SU-DHL-6 (cell line): ENCODE measurements around the gene ZMIZ1.

Source experiments
- H2AFZ ChIP-seq: fragments of 200-600 bp; sonication (generic); 2 replicates; pipeline ENCODE4 v1.6.1; 2014; ENCODE audit warnings: low read depth, mild to moderate bottlenecking, moderate library complexity, mixed read lengths, antibody characterized with exemption, low read length; ENCODE audit not compliant: severe bottlenecking
- H3F3A ChIP-seq: fragments of 200-600 bp; shearing (Covaris generic); 2 replicates; pipeline ENCODE4 v1.6.0; 2016; ENCODE audit warnings: antibody characterized with exemption, mild to moderate bottlenecking; ENCODE audit not compliant: insufficient read depth
- H3K27ac ChIP-seq: fragments of 200-600 bp; sonication (generic); 2 replicates; pipeline ENCODE4 v1.5.1; 2016; ENCODE audit warnings: low read depth, mild to moderate bottlenecking, low read length, moderate library complexity, mixed read lengths
- H3K27me3 ChIP-seq: fragments of 200-600 bp; sonication (generic), shearing (Covaris generic); 2 replicates; pipeline ENCODE4 v1.6.0; 2014; ENCODE audit warnings: mild to moderate bottlenecking, low read length
- H3K36me3 ChIP-seq: fragments of 200-600 bp; sonication (generic); 2 replicates; pipeline ENCODE4 v1.6.1; 2014; ENCODE audit warnings: mild to moderate bottlenecking, low read length, mixed read lengths
- H3K4me2 ChIP-seq: fragments of 300-600, 200-600 bp; shearing (Covaris generic), sonication (generic); 2 replicates; pipeline ENCODE4 v1.6.0; 2014; ENCODE audit warnings: low read length, low read depth, mild to moderate bottlenecking; ENCODE audit not compliant: poor library complexity, severe bottlenecking
- H3K4me3 ChIP-seq: fragments of 200-600 bp; sonication (generic); 2 replicates; pipeline ENCODE4 v1.5.1; 2014; ENCODE audit warnings: antibody characterized with exemption, low read length, mild to moderate bottlenecking, mixed read lengths; ENCODE audit not compliant: insufficient read depth, poor library complexity, severe bottlenecking
- H3K79me2 ChIP-seq: fragments of 200-600 bp; sonication (generic); 2 replicates; pipeline ENCODE4 v1.6.1; 2014; ENCODE audit warnings: mild to moderate bottlenecking, low read length, moderate library complexity; ENCODE audit not compliant: insufficient read depth
- H3K9ac ChIP-seq: fragments of 200-600 bp; sonication (generic); 2 replicates; pipeline ENCODE4 v1.7.0; 2014; ENCODE audit warnings: mild to moderate bottlenecking, low read length
- H3K9me2 ChIP-seq: fragments of 200-600 bp; sonication (generic); replicated peaks from 2 replicates; pipeline ENCODE4 v1.6.1; 2014; ENCODE audit warnings: low read length; ENCODE audit not compliant: insufficient read depth
- H3K9me3 ChIP-seq: fragments of 200-600 bp; sonication (generic); 2 replicates; pipeline ENCODE4 v1.6.1; 2014; ENCODE audit warnings: low read length, mixed read lengths; ENCODE audit not compliant: insufficient read depth
- H4K20me1 ChIP-seq: fragments of 200-600 bp; sonication (generic); 2 replicates; pipeline ENCODE4 v1.6.1; 2014; ENCODE audit warnings: low read depth, mild to moderate bottlenecking, antibody characterized with exemption, low read length, moderate library complexity, mixed read lengths
- EZH2phosphoT487 ChIP-seq: fragments of 200-600 bp; sonication (generic), shearing (Covaris generic); conservative IDR thresholded peaks from 2 replicates; pipeline ENCODE4 v1.6.1; 2018; ENCODE audit warnings: mild to moderate bottlenecking, antibody characterized with exemption, low read length, moderate library complexity, mixed read lengths
- TF ChIP-seq, protein P1 (sequence below): fragments of 200-600 bp; sonication (generic); IDR thresholded peaks from one replicate; pipeline ENCODE4 v1.5.1; 2017; ENCODE audit warnings: antibody characterized with exemption, mild to moderate bottlenecking, low read length, moderate library complexity; ENCODE audit not compliant: insufficient read depth, poor library complexity, severe bottlenecking

ZMIZ1 gene

DNA sequence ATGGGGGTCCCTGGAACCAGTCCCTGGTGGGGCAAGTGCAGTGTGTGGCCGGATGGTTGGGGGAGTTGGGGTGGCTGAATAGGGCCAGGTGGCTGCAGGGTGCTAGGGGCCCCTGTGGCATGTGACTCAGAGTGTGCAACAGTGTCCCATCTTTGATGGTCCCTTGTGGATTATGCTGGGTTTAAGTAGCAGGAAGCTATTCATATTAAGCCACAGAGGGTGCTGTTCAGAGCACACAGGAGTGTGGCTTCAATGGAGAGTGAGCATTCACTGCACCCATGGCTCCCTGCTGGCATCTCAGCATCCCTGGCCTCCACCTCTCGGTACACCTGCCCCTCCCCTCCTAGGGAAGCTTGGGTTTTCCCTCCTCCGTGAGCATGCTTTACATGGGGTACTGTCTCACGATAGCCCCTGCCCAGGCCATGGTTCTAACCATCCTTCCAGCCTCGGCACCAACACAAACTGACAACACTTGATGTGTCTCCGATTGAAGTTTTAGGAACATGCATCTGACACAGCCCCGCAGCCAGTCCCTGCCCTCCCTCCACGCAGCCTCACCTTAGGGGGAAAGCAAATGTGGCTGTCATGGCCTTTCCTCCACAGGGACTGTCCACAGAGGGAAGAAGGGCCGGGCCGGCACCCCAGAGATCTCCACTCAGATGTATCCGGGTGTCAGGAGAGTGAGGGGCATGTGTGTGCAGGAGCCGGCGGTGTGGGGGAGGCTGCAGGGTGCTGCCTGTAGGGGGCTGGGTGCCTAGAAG is 248.1 kb downstream of the ZMIZ1 start:
- H3F3A ChIP-seq, result no peaks in the 10 kb centered on the region
- no peak for TF ChIP-seq EZH2phosphoT487
- TF ChIP-seq, protein P1, sequence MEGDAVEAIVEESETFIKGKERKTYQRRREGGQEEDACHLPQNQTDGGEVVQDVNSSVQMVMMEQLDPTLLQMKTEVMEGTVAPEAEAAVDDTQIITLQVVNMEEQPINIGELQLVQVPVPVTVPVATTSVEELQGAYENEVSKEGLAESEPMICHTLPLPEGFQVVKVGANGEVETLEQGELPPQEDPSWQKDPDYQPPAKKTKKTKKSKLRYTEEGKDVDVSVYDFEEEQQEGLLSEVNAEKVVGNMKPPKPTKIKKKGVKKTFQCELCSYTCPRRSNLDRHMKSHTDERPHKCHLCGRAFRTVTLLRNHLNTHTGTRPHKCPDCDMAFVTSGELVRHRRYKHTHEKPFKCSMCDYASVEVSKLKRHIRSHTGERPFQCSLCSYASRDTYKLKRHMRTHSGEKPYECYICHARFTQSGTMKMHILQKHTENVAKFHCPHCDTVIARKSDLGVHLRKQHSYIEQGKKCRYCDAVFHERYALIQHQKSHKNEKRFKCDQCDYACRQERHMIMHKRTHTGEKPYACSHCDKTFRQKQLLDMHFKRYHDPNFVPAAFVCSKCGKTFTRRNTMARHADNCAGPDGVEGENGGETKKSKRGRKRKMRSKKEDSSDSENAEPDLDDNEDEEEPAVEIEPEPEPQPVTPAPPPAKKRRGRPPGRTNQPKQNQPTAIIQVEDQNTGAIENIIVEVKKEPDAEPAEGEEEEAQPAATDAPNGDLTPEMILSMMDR, result no peak
- H4K20me1 ChIP-seq, result no peaks in the 10 kb centered on the region
- H3K9me3 ChIP-seq, result no peaks in the 10 kb centered on the region
- no peaks in the 10 kb centered on the region for H3K79me2 ChIP-seq
- no peak overlapping the region for H2AFZ ChIP-seq
- no peak overlapping the region for H3K27ac ChIP-seq
- H3K9me2 ChIP-seq, result no peaks in the 10 kb centered on the region
- H3K4me2 ChIP-seq, result peak overlapping the region; percentile 22
- H3K27me3 ChIP-seq, result no peaks in the 10 kb centered on the region
- no peak overlapping the region for H3K4me3 ChIP-seq
- no peaks in the 10 kb centered on the region for H3K36me3 ChIP-seq
- H3K9ac ChIP-seq, result no peak overlapping the region

DNA sequence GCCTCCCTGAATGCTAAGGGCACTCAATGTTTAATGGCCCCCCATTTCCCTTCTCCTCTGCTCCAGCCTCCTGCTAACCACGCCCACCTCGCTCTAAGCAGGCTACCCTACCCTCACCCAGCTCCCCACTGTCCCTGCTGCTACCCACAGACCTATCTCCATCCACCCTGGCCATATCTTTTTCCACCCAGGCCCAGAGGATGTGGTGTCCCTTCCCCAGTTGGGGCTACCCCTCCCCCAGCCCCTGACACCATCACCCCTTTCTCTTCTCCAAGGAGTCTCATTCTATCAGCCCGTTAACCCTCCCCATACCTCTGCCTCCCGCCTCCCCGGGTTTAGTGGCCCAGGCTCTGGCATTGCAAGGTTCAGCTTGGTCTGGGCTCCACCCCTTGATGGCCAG is 249.6 kb downstream of the ZMIZ1 start:
- H3K9ac ChIP-seq, result no peak overlapping the region
- H3K27me3 ChIP-seq, result no peaks in the 10 kb centered on the region
- H4K20me1 ChIP-seq, result no peaks in the 10 kb centered on the region
- H3K9me3 ChIP-seq, result no peaks in the 10 kb centered on the region
- H3K36me3 ChIP-seq, result no peaks in the 10 kb centered on the region
- no peaks in the 10 kb centered on the region for H3K9me2 ChIP-seq
- H3K79me2 ChIP-seq, result no peaks in the 10 kb centered on the region
- H2AFZ ChIP-seq, result no peak overlapping the region
- H3K4me2 ChIP-seq, result no peak overlapping the region
- no peaks in the 10 kb centered on the region for H3F3A ChIP-seq
- TF ChIP-seq, protein P1, result no peak
- TF ChIP-seq EZH2phosphoT487, result no peak
- no peak overlapping the region for H3K4me3 ChIP-seq
- H3K27ac ChIP-seq, result no peak overlapping the region

DNA sequence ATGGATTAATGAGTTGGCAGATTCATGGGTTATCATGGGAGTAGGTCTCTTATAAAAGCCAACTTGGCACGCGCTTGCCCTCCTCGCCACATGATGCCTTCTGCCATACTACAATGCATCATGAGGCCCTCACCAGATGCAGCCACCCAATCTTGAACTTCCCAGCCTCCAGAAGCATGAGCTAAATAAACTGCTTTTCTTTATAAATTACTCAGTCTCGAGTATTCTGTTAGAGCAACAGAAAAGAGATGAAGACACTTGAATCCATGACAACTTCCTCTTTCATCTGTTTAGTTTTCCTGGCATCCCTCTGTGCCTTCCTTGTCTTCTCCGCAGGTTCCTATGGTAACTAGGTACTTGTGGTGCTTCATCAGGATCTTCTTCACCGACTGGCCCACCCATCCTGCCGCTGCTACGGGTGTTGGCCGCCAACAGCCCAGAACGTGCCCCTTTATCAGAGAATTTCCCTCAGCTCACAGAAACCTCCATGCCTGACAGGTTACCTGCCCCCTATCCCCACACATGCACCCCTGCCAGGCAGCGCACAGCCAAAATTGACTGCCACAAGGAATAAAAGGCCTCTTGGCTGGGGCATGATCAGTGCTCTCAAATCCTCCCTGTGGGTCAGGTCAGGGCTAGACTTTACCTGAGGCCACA is 250.5 kb downstream of the ZMIZ1 start:
- H3K27me3 ChIP-seq, result no peaks in the 10 kb centered on the region
- no peaks in the 10 kb centered on the region for H3K9me2 ChIP-seq
- H3K27ac ChIP-seq, result no peak overlapping the region
- no peak overlapping the region for H3K4me2 ChIP-seq
- no peak overlapping the region for H3K9ac ChIP-seq
- no peaks in the 10 kb centered on the region for H3K9me3 ChIP-seq
- H3K4me3 ChIP-seq, result no peak overlapping the region
- no peak for TF ChIP-seq EZH2phosphoT487
- TF ChIP-seq, protein P1, result no peak
- H3F3A ChIP-seq, result no peaks in the 10 kb centered on the region
- no peaks in the 10 kb centered on the region for H3K36me3 ChIP-seq
- no peak overlapping the region for H2AFZ ChIP-seq
- no peaks in the 10 kb centered on the region for H3K79me2 ChIP-seq
- no peaks in the 10 kb centered on the region for H4K20me1 ChIP-seq
